Activated naive CD8-positive, alpha-beta T cell treated with anti-CD3 and anti-CD28 coated beads, Interleukin-2, amount 10 ng/mL, durations not matched to agents 7 days and 5 days (primary cell): ENCODE measurements around the gene RASSF3. TPM values are rescaled to one million over a fixed set of nuclear protein-coding genes. Genes with fewer than 3 reads are reported as not detected.
"Not testable (repeated sequence)": the region's sequence is repeated elsewhere in the genome, so short reads cannot be mapped to it uniquely, and the experiment has no call there.

Experiments
- ATAC-seq: fragments of 150-1000 bp; cut with Tn5 transposase; one replicate; pipeline ENCODE4 v1.10.0; 2021; ENCODE audit warnings: low read depth, moderate library complexity
- POLR2A ChIA-PET: fragments of 350-600 bp; sonication (Branson Sonifier 250); formaldehyde crosslinking; loops from one replicate; lab custom pipeline; 2021; ENCODE audit warnings: antibody characterized with exemption; lab: Charles Lee
- DNase-seq: peaks from one replicate; pipeline ENCODE4 v3.0.0; 2021
- H3K27ac Mint-ChIP-seq: one replicate; pipeline ENCODE4 v1.8.0; 2022; ENCODE audit warnings: mild to moderate bottlenecking, mixed read lengths
- H3K27me3 Mint-ChIP-seq: one replicate; pipeline ENCODE4 v1.8.0; 2022; ENCODE audit warnings: mild to moderate bottlenecking, moderate library complexity, mixed read lengths
- H3K36me3 Mint-ChIP-seq: one replicate; pipeline ENCODE4 v1.8.0; 2021; ENCODE audit warnings: mild to moderate bottlenecking, mixed read lengths
- H3K4me1 Mint-ChIP-seq: one replicate; pipeline ENCODE4 v1.8.0; 2021; ENCODE audit warnings: mixed read lengths
- H3K4me3 Mint-ChIP-seq: one replicate; pipeline ENCODE4 v1.8.0; 2022; ENCODE audit warnings: mild to moderate bottlenecking, moderate library complexity, mixed read lengths
- H3K9me3 Mint-ChIP-seq: one replicate; pipeline ENCODE4 v1.8.0; 2021; ENCODE audit warnings: mixed read lengths
- total RNA-seq, 2 experiments: library from RNA; stranded (reverse); gene quantifications; one replicate each; pipeline ENCODE4 v1.2.3, GENCODE V29; 2021

The RASSF3 gene
- total RNA-seq, 2 experiments from 2014 or later, result 69.5 to 74.1 TPM

DNA sequence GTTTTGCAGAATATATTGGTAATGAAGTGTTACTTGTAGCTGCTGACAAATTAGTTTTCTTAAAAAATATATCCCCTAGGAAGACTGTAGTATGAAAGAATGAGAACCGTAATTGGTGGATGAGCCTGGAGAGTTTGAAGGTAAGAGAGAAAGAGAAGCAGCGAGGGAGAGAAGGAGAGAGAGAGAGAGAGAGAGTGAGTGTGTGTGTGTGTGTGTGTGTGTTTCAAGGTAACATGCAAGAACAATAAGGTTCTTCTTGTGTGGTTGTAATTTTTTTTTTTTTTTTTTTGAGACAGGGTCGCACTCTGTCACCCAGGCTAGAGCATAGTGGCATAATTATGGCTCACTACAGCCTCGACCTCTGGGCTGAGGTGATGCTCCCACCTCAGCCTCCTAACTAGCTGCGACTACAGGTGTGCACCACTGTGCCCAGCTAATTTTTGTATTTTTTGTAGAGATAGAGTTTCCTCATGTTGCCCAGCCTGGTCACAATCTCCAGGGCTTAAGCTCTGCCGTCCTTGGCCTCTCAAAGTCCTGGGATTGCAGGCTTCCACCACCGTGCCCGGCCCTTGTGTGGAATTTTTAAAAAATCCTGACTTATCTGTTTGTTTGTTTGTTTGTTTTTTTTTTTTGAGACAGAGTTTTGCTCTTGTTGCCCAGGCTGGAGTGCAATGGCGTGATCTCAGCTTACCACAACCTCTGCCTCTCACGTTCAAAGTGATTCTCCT lies 73.7 kb downstream of the RASSF3 start:
- peak overlapping the region; percentile 71 for H3K4me3 Mint-ChIP-seq
- DNase-seq, result no peak
- H3K27me3 Mint-ChIP-seq, result no peaks in the 10 kb centered on the region
- peak overlapping the region; percentile 79 for H3K27ac Mint-ChIP-seq
- peaks cover 77% of the 10 kb centered on the region for H3K4me1 Mint-ChIP-seq
- H3K9me3 Mint-ChIP-seq, result no peaks in the 10 kb centered on the region
- H3K36me3 Mint-ChIP-seq, result peaks cover 33% of the 10 kb centered on the region
- no peak for ATAC-seq
- POLR2A ChIA-PET, result interaction anchor here (0.7 to 3.3 kb wide), 6 partner anchors 9 to 74 kb away, joined by 3 to 18 read pairs (median 5); no protein-coding TSS in a partner anchor

DNA sequence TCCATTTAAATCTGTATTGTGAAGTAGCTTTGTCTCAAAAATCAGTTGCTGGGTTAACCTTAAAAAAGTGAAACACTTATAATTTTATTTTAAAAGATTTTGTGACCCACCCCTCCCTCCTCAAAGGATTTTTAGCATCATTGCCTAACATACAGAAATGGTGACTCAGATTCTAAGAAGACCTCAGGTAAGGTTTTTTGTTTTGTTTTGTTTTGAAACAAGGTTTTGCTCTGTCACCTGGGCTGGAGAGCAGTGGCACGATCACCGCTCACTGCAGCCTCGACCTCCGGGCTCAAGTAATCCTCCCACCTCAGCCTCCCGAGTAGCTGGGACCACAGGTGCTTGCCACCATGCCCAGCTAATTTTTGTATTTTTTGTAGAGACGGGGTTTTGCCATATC lies 74.8 kb downstream of the RASSF3 start:
- Mint-ChIP-seq H3K27ac (peak overlapping the region; percentile 79), H3K36me3 (peaks cover 33% of the 10 kb centered on the region), H3K27me3 (no peaks in the 10 kb centered on the region), H3K4me1 (peaks cover 71% of the 10 kb centered on the region), H3K9me3 (no peaks in the 10 kb centered on the region), H3K4me3 (peak overlapping the region; percentile 43)
- ATAC-seq (peak; percentile 7), DNase-seq (no peak)
- POLR2A ChIA-PET, result interaction anchor here (0.6 to 3.3 kb wide), 5 partner anchors 10 to 90 kb away, joined by 3 to 18 read pairs (median 5); no protein-coding TSS in a partner anchor

DNA sequence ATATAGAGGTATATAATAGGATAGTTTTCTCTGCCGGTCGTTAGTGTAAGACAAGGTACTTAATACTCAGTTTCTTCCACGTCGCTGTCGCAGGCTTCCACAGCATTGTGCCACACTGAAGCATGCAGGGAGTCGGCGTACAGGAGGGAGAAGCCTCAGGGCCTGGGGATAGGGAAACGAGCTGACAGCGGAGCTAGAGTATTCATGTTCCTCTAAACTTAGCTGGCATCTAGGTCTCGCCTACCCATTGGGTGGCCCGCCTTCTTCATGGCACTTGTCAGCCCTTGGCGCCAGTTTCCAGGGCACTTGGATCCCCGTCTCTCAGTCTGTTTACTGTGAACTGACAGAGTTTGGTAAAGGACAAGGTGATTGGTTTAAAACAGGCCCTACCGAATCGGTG lies 75.3 kb downstream of the RASSF3 start:
- DNase-seq (no peak), ATAC-seq (no peak)
- POLR2A ChIA-PET, result interaction anchor here (0.7 to 3.3 kb wide), 2 partner anchors 16 to 76 kb away, joined by 4 to 18 read pairs; no protein-coding TSS in a partner anchor
- no peak overlapping the region for H3K4me3 Mint-ChIP-seq
- H3K27ac Mint-ChIP-seq, result peak overlapping the region; percentile 79
- H3K27me3 Mint-ChIP-seq, result no peaks in the 10 kb centered on the region
- peaks cover 33% of the 10 kb centered on the region for H3K36me3 Mint-ChIP-seq
- no peaks in the 10 kb centered on the region for H3K9me3 Mint-ChIP-seq
- peaks cover 69% of the 10 kb centered on the region for H3K4me1 Mint-ChIP-seq

DNA sequence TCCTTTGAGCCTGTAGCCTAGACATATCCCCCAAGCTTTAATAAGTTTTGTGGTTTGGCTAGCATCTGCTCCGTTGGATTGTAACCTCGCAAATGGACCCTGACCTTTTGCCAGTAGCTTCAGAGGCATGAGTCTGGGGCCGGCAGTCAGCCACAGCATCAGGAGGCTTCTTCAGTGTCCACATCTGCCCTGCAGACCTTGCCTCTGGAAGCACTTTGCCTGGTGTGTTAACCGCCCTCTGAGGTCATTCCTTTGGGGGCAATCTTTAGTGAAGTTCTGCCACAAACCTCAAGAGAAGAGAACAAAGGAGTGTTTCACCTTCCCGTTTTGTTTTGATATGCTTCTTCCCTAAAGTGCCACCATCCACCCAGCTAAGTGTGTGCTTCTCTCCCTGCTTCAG lies 77.5 kb downstream of the RASSF3 start:
- no peaks in the 10 kb centered on the region for H3K9me3 Mint-ChIP-seq
- H3K4me1 Mint-ChIP-seq, result peaks cover 65% of the 10 kb centered on the region
- H3K4me3 Mint-ChIP-seq, result peak overlapping the region; percentile 64
- peak overlapping the region; percentile 81 for H3K27ac Mint-ChIP-seq
- ATAC-seq, result peak; percentile 12
- peaks cover 43% of the 10 kb centered on the region for H3K36me3 Mint-ChIP-seq
- H3K27me3 Mint-ChIP-seq, result no peaks in the 10 kb centered on the region
- no peak for DNase-seq
- POLR2A ChIA-PET, result interaction anchor here (1.0 to 3.0 kb wide), 2 partner anchors 18 to 77 kb away, joined by 3 to 17 read pairs; partner anchors contain the start of gene RASSF3

DNA sequence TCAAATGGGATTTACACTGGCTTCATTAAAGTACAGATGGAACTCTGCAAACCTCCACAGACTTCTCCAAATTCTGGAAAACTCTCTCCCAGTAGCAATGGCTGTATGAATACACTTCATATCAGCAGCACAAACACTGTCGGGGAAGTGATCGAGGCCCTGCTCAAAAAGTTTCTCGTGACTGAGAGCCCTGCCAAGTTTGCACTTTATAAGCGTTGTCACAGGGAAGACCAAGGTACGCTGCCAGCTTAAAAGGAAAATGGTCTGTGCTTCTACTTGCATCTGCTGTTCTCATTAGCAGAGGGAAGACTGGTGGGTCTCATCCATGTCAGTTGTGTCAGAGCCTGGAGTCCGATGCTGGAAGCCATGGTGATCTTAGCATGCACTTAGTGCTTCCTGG lies 77.9 kb downstream of the RASSF3 start:
- no peak for ATAC-seq
- H3K9me3 Mint-ChIP-seq, result no peaks in the 10 kb centered on the region
- no peak for DNase-seq
- no peaks in the 10 kb centered on the region for H3K27me3 Mint-ChIP-seq
- H3K4me3 Mint-ChIP-seq, result peak overlapping the region; percentile 64
- peaks cover 61% of the 10 kb centered on the region for H3K4me1 Mint-ChIP-seq
- peaks cover 41% of the 10 kb centered on the region for H3K36me3 Mint-ChIP-seq
- peak overlapping the region; percentile 81 for H3K27ac Mint-ChIP-seq
- POLR2A ChIA-PET, result interaction anchor here (1.0 to 3.0 kb wide), 2 partner anchors 18 to 78 kb away, joined by 3 to 17 read pairs; partner anchors contain the start of gene RASSF3

DNA sequence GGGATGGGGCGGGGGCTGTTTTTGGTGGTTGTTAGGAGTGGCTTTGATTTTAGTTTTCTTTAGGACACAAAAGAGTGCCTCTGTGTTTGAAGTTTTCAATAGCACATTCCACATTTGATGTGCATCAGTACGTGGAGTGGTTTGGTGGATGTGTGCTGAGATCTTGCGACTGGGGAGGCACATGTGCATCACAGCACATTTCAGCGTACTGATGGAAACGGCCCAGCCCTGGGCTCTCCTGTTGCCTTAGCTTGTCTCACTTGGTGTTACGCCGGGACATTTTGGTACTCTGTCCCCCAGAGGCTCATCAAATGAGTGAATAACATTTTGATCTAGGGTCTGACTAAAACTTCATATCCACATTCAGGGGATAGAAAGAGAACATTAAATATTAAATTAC lies 78.4 kb downstream of the RASSF3 start:
- no peak for DNase-seq
- H3K27ac Mint-ChIP-seq, result peak overlapping the region; percentile 81
- no peaks in the 10 kb centered on the region for H3K27me3 Mint-ChIP-seq
- peak overlapping the region; percentile 64 for H3K4me3 Mint-ChIP-seq
- no peaks in the 10 kb centered on the region for H3K9me3 Mint-ChIP-seq
- POLR2A ChIA-PET, result interaction anchor here (0.7 to 3.0 kb wide), 4 partner anchors 12 to 78 kb away, joined by 3 to 17 read pairs (median 6); partner anchors contain the start of gene RASSF3
- no peak for ATAC-seq
- H3K4me1 Mint-ChIP-seq, result peaks cover 57% of the 10 kb centered on the region
- peaks cover 40% of the 10 kb centered on the region for H3K36me3 Mint-ChIP-seq

DNA sequence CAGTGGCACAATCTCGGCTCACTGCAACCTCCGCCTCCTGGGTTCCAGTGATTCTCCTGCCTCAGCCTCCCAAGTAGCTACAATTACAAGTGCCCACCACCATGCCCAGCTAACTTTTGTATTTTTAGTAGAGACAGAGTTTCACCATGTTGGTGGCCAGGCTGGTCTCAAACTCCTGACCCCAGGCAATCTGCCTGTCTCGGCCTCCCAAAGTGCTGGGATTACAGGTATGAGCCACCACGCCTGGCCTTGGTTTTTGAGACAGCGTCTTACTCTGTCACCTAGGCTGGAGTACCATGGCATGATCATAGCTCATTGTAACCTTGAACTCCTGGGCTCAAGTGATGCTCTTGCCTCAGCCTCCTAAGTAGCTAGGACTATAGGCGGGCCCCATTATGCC lies 79.9 kb downstream of the RASSF3 start:
- H3K27me3 Mint-ChIP-seq, DNase-seq, ATAC-seq, H3K9me3 Mint-ChIP-seq, H3K4me3 Mint-ChIP-seq, H3K27ac Mint-ChIP-seq: not testable (repeated sequence)
- peaks cover 52% of the 10 kb centered on the region for H3K4me1 Mint-ChIP-seq
- POLR2A ChIA-PET, result interaction anchor here (3.0 kb wide), 1 partner anchor 80 kb away, joined by 17 read pairs; the partner anchor contains the start of gene RASSF3
- peaks cover 43% of the 10 kb centered on the region for H3K36me3 Mint-ChIP-seq

DNA sequence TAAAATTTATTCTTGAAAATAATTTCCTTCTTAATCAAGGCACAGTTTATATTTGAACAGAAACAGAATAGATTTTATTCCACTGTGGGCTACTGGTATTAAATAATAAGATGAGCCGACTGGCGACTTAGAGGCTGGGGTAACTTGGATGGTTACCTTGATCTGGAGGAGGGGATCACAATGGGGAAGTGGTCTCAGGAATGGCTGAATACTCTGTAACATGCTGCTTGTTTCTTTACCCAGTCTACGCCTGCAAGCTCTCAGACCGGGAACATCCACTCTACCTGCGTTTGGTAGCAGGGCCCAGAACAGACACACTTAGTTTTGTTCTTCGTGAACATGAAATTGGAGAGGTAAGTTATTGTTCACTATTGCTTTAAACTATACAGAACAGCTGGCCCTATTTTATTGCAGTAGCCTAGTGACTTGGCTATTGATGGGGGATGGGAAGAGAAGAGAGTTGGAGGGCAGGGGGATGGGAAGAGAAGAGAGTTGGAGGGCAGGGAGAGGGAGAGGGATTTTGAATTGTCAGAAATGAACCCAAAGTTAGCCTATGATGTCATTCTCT lies 81.0 kb downstream of the RASSF3 start:
- no peak overlapping the region for H3K4me3 Mint-ChIP-seq
- POLR2A ChIA-PET, result no interaction called here
- DNase-seq, result no peak
- ATAC-seq, result no peak
- peaks cover 36% of the 10 kb centered on the region for H3K36me3 Mint-ChIP-seq
- no peaks in the 10 kb centered on the region for H3K27me3 Mint-ChIP-seq
- no peaks in the 10 kb centered on the region for H3K9me3 Mint-ChIP-seq
- peaks cover 48% of the 10 kb centered on the region for H3K4me1 Mint-ChIP-seq
- H3K27ac Mint-ChIP-seq, result no peak overlapping the region

DNA sequence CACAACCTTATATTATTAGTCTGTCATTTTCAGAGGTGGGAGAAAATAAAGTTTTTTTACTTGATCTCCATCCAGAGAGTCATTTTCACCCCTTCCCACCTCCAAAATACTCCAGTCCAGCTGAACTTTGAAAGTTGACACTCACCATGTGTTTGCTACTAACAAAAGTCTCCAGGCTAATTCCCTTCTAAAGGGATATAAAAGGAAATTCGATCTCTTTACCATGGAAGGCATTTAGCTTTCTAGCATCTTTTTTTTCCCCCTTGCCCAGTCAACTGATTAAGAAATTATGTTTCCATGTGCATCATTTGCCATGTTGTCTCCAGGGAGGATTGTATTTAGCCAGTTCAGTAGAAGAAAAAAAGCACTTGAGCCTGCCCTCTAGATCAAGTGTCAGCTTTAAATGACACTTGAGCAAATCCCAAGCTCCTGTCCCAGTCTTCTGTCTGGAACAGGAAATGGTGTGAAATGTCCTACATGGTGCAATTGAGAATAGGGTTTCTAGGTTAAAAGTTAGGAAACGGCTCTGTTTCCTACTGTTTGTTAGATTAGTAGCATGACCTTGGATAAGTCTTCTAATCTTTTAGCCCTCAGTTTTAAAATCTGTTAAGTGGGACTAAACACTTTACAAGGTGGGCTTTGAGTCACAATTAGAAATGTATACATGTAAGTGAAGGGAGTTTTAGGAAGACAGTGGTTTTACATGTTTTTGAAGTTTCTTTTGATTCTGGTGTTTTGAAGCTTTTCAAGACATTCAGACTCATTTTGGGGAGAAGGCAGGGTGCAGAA lies 81.7 kb downstream of the RASSF3 start:
- Mint-ChIP-seq H3K36me3 (peaks cover 33% of the 10 kb centered on the region), H3K27me3 (no peaks in the 10 kb centered on the region), H3K9me3 (no peaks in the 10 kb centered on the region), H3K4me1 (peaks cover 49% of the 10 kb centered on the region), H3K27ac (peak overlapping the region; percentile 25), H3K4me3 (no peak overlapping the region)
- POLR2A ChIA-PET, result no interaction called here
- DNase-seq (no peak), ATAC-seq (no peak)

DNA sequence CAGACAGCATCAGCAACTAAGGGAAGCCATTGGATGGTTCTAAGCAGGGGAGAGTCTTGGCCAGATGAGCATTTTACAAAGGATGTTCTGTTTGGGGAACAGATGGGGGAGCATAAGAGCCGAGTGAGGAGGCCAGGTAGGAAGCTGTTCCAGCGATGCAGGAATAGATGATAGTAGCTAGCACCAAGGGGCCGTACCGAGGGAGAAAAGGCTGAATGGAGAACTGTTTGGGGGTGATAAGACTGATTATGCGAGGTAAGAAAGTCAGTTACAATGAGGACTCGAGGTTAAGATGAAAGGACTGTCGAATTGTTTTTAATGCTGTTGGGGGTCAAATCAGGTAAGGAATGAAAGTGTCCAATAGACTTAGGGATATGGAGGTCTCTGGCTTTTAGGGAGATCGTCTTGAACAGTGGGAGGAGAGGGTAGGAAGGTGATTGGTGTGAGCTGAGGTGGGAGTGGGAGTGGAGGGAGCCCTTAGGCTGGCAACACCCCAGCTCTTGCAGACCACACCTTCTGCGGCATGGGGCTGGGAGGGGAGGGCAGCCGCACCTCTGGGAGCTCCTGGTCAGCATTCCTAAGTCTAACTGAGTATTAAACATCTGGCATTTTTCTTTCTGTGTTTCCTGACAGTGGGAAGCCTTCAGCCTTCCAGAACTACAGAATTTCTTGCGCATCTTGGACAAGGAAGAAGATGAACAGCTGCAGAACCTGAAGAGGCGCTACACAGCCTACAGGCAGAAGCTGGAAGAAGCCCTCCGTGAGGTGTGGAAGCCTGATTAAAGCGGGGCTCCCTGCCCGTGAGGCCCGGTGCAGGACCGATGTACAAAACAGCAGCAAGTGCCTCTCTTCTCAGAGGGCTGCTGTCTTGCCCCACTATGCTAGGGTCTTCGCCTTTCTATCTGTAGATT lies 84.1 kb downstream of the RASSF3 start:
- H3K9me3 Mint-ChIP-seq, result no peaks in the 10 kb centered on the region
- no peak for DNase-seq
- no peak overlapping the region for H3K4me3 Mint-ChIP-seq
- no peak for ATAC-seq
- H3K4me1 Mint-ChIP-seq, result peaks cover 34% of the 10 kb centered on the region
- H3K27ac Mint-ChIP-seq, result peak overlapping the region; percentile 9
- H3K27me3 Mint-ChIP-seq, result no peaks in the 10 kb centered on the region
- H3K36me3 Mint-ChIP-seq, result peaks cover 25% of the 10 kb centered on the region
- POLR2A ChIA-PET, result interaction anchor here (0.9 to 1.7 kb wide), 4 partner anchors 16 to 145 kb away, joined by 3 to 4 read pairs (median 4); no protein-coding TSS in a partner anchor

DNA sequence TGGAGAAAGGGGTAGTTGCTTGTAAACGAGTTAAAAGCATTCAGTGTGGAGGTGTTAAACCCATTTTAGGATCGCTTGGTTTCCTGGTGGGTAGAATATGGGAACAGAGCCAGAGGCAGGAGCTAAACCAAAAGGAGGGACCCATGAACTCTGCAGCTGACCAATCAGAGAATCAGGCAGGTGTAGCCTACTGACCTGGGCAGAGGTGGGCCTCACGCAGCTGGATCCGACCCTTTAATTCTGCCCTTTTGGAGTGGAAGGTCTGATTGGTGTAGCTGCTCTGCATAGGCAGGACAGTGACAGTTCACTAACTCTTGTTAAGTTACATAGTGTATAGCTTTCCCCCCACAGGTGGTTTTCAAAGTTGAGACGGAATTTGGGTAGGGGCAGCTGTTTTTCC lies 85.3 kb downstream of the RASSF3 start:
- POLR2A ChIA-PET, result interaction anchor here (0.6 to 1.7 kb wide), 4 partner anchors 11 to 198 kb away, joined by 3 to 6 read pairs (median 4); partner anchors contain the start of gene RASSF3
- peaks cover 30% of the 10 kb centered on the region for H3K36me3 Mint-ChIP-seq
- peaks cover 42% of the 10 kb centered on the region for H3K4me1 Mint-ChIP-seq
- H3K27me3 Mint-ChIP-seq, result no peaks in the 10 kb centered on the region
- H3K27ac Mint-ChIP-seq, result no peak overlapping the region
- H3K9me3 Mint-ChIP-seq, result no peaks in the 10 kb centered on the region
- DNase-seq (no peak), ATAC-seq (no peak)
- no peak overlapping the region for H3K4me3 Mint-ChIP-seq
